HUES48 (cell line): ENCODE data around the gene GPC5.

Source experiments
- H3K27ac ChIP-seq: one replicate; pipeline ENCODE4 v1.7.0; 2013; ENCODE audit warnings: low read depth, low read length, inconsistent platforms
- H3K27me3 ChIP-seq: 2 replicates; pipeline ENCODE4 v1.6.1; 2013; ENCODE audit warnings: mild to moderate bottlenecking, low read length; ENCODE audit not compliant: control insufficient read depth, insufficient read depth
- H3K36me3 ChIP-seq: 2 replicates; pipeline ENCODE4 v1.6.1; 2013; ENCODE audit warnings: low read length; ENCODE audit not compliant: control insufficient read depth, insufficient read depth
- H3K4me1 ChIP-seq: 2 replicates; pipeline ENCODE4 v1.6.1; 2013; ENCODE audit warnings: mild to moderate bottlenecking, low read length; ENCODE audit not compliant: control insufficient read depth, insufficient read depth
- H3K4me3 ChIP-seq: 2 replicates; pipeline ENCODE4 v1.5.1; 2013; ENCODE audit warnings: mild to moderate bottlenecking, low read depth, low read length
- H3K9ac ChIP-seq: 2 replicates; pipeline ENCODE4 v1.6.1; 2013; ENCODE audit warnings: mild to moderate bottlenecking, low read depth, low read length, moderate library complexity
- H3K9me3 ChIP-seq: 2 replicates; pipeline ENCODE4 v1.6.1; 2013; ENCODE audit warnings: low read length; ENCODE audit not compliant: control insufficient read depth, insufficient read depth

The GPC5 gene

DNA sequence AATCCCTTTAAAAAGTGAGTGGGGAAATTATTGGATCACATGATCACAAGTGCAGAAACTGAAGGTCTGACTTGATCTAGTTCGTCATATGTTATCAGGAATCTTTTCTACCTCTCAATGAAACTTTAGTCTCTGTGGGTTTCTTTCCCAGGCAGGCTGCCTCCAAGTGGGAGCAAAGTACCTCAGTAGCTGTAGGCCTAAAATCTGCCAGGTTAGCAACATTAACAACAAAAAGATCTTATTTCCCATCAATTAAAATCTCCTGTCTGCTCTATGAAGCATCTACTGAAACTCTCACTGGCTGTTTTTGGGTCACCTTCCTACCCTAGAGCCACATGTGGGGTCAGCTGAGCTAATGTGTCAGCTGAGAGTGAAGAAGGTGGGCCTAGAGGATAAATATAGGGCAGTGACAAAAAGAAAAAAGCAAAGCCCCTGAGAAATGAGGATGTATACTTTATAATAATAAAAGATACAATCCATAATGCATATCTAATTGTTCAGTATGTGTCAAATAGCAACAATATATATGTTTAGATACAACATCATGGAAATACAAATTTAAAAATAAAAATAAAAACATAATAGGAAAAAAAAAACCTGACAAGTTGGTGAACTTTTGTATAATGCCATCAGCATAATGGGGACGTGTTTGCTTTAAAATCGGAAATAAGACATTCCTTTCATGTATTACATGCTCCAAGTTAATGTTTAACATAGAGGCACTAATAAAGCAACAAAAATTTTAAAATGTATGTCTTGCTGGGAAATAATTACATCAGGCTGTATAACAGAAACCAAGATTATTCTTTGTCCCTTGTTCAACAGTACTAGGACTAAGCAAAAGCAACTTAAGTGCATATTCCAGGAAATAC lies 141.1 kb downstream of the GPC5 start:
- H3K4me1 ChIP-seq: peaks cover 3% of the 10 kb centered on the region; the same call in 1 of the 2 replicates
- H3K27me3 ChIP-seq: no peaks in the 10 kb centered on the region
- no peak overlapping the region for H3K4me3 ChIP-seq
- no peak overlapping the region for H3K9ac ChIP-seq
- no peak overlapping the region for H3K27ac ChIP-seq
- H3K36me3 ChIP-seq: no peaks in the 10 kb centered on the region
- H3K9me3 ChIP-seq: no peaks in the 10 kb centered on the region

DNA sequence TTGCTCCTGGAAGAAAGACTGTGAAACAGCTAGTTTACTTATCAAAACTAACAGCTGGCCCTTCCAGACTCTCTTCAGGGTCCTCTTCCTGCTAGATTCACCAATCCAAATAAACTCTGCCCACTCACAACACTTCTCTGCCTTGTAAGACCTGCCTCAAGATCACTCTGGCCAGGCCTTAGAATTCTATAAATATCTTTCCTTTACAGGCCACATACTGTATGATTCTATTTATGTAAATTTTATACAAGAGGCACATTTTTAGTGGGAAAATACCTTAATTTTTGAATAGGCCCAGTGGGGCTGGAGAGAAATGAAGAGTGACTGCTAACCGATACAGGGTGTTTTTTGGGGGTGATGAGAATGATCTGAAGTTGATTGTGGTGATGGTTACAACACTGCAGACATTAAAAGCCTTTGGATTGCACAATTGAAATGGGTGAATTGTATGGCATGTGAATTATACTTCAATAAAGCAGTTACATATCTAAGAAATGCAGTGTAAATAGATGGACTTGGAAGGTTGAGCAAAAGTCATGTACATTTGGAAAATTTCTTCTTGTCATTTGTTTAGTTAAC lies 141.8 kb downstream of the GPC5 start:
- Histone ChIP-seq H3K27ac (no peak overlapping the region), H3K36me3 (no peaks in the 10 kb centered on the region), H3K9me3 (no peaks in the 10 kb centered on the region), H3K4me3 (no peak overlapping the region), H3K9ac (no peak overlapping the region), H3K4me1 (peaks cover 4% of the 10 kb centered on the region; the same call in 1 of the 2 replicates), H3K27me3 (no peaks in the 10 kb centered on the region)

DNA sequence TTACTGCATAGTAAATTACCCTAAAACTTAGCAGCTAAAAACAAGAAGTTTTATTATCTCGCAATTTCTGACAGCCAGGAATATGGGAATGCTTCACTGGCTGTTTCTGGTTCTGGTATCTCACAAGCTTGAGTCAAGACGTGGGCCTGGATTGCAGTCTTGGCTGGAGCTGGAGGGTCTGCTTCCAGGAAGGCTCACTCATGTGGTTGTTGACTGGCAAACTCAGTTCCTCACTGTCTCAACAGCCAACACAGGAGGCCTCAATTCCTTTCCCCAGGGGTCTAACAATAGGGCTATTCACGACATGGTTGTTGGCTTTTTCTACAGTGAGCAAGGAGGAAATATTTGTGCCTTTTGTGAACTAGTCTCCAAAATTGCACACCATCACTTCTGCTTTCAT lies 146.3 kb downstream of the GPC5 start:
- no peaks in the 10 kb centered on the region for H3K9me3 ChIP-seq
- H3K4me3 ChIP-seq: no peak overlapping the region
- H3K9ac ChIP-seq: no peak overlapping the region
- no peaks in the 10 kb centered on the region for H3K27me3 ChIP-seq
- H3K4me1 ChIP-seq: peaks cover 4% of the 10 kb centered on the region; the same call in 1 of the 2 replicates
- H3K27ac ChIP-seq: no peak overlapping the region
- H3K36me3 ChIP-seq: no peaks in the 10 kb centered on the region

DNA sequence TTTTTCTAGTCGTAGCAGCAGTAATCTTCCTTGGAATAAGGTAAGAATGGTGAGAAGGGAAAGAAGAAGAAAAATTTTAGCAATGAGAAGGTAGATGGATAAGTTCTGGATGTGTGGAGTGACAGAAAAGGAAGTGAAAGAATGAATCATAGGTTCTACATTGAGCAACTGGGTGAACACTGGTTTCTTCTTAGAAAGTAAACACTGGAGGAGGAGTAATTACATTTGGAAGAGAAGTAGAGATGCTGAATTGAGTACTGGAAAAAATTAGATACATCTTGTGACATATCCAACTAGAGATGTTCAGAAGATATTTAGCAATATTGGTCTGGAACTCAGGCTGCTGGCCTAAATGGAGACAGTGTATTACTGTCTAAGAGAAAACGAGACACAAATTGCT lies 148.5 kb downstream of the GPC5 start:
- H3K4me3 ChIP-seq: no peak overlapping the region
- H3K4me1 ChIP-seq: peaks cover 4% of the 10 kb centered on the region; the same call in 1 of the 2 replicates
- no peaks in the 10 kb centered on the region for H3K9me3 ChIP-seq
- no peaks in the 10 kb centered on the region for H3K36me3 ChIP-seq
- H3K9ac ChIP-seq: no peak overlapping the region
- H3K27me3 ChIP-seq: no peaks in the 10 kb centered on the region
- no peak overlapping the region for H3K27ac ChIP-seq

DNA sequence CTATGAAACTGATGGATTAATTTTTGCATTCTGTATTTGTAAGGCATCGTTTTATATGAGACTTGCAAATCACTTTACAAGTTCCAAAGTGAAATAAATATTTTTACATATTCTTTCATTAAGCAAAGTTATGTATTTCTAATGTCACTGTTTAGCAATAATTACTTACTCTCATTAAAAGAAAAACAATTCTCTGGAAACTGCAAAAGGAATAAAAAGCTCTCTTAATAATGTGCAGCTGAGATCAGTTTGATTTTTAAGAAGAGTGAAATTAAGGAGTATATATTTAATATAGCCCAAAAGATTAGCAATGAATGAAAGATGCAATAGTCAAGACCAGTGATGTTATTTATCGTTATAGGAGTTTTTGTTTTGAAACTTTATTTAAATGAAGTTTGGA lies 155.2 kb downstream of the GPC5 start:
- H3K4me3 ChIP-seq: no peak overlapping the region
- H3K9ac ChIP-seq: no peak overlapping the region
- H3K27ac ChIP-seq: no peak overlapping the region
- peaks cover 9% of the 10 kb centered on the region for H3K9me3 ChIP-seq
- H3K27me3 ChIP-seq: no peaks in the 10 kb centered on the region
- no peaks in the 10 kb centered on the region for H3K36me3 ChIP-seq
- no peaks in the 10 kb centered on the region for H3K4me1 ChIP-seq

DNA sequence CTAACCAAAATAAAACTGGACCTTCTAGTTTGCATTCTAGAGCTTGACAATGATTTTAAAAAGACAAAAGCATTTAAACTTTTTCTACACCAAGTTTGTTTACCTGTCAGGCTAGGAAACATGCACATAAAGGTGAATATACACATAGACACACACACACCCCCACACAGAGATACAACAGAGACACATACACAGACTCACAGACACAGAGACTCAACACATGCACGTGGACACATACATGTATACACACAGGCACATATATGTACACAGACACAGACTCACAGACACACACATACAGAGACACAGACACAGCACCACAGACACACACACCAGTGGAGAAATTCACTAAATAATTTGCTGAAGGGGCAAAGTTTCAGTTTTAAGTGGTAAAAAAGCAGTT lies 155.7 kb downstream of the GPC5 start:
- H3K9me3 ChIP-seq: peaks cover 9% of the 10 kb centered on the region
- H3K9ac ChIP-seq: no peak overlapping the region
- H3K4me1 ChIP-seq: no peaks in the 10 kb centered on the region
- H3K27ac ChIP-seq: no peak overlapping the region
- H3K27me3 ChIP-seq: no peaks in the 10 kb centered on the region
- no peak overlapping the region for H3K4me3 ChIP-seq
- no peaks in the 10 kb centered on the region for H3K36me3 ChIP-seq

DNA sequence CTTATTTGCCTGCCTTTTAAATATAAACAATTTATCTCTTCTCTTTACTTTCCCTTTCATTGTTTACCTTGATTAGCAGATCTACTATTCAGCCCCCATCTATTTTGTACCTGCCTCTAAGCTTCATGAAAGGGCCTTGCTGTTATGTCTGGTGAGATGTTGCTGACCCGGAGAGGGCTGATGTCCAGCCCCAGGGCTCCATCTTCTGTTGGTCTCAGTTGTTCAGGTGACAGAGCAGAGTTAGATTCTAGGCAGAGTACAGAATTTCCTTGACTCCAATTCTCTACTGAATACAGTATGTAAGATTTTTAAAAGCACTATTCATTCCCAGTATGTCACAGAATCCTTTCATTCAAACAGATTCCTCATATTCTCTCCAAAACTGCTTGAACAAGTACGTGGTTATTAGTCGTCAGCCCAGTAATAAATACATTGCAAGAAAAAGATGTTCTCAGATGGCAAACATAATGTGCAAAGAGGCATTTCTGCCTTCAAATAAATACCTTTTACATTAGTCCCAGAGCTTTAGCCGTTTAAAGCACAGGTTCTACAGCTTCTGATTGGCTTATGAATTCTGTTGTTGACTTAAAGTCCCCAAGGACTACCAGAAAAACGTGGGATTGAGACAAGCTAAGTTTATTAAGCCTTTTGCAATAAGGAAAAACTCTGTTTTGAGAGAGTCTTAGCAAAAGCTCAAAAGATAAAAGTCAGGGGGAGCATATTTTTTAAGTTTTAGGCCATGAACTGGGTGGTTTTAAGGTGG lies 159.1 kb downstream of the GPC5 start:
- H3K4me1 ChIP-seq: no peaks in the 10 kb centered on the region

DNA sequence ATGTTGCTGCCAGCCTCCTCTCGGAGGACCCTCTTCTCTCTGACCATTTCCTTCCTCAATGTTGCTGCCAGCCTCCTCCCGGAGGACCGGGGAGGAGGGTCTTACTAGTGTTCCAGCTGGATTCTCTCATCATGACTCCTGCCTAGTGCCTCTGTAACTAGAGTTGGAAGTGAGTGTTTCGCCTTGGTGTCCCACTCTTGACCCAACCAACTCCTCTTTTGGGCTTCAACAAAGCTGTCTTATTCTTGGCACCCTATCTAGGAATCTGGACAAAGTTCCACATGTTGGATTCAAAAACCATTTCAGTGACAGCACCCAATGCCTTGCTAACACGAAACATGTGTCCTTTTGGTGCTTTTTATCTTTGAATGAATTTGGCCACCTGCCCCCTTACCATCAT lies 165.4 kb downstream of the GPC5 start:
- H3K4me1 ChIP-seq: no peaks in the 10 kb centered on the region
- H3K4me3 ChIP-seq: no peak overlapping the region

More for the DNA sequence above, 159.1 kb downstream of the GPC5 start:
- peaks cover 9% of the 10 kb centered on the region for H3K9me3 ChIP-seq
- H3K4me3 ChIP-seq: no peak overlapping the region
- H3K9ac ChIP-seq: no peak overlapping the region
- no peaks in the 10 kb centered on the region for H3K27me3 ChIP-seq
- H3K36me3 ChIP-seq: no peaks in the 10 kb centered on the region
- no peak overlapping the region for H3K27ac ChIP-seq

DNA sequence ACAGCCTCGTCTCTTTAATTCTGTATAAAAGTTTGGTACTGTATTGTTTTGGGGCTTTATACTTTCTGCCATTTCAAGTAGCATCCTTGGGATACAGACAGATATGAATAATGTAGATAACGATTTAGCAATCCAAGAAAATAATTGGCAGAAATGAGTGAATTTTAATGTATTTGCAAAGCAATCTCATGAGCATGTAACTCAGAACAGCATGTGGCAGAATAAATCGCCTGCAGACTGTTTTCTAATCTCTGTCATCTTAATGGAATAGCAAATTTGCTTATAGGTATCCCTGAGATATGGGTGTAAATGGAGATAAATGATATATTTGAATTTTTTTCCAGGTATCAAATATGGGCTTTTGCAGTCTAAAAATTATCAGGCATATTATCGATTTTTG lies 166.0 kb downstream of the GPC5 start:
- H3K9me3 ChIP-seq: no peaks in the 10 kb centered on the region
- H3K4me3 ChIP-seq: no peak overlapping the region
- no peak overlapping the region for H3K9ac ChIP-seq
- H3K27ac ChIP-seq: no peak overlapping the region
- no peaks in the 10 kb centered on the region for H3K27me3 ChIP-seq
- H3K36me3 ChIP-seq: no peaks in the 10 kb centered on the region
- H3K4me1 ChIP-seq: no peaks in the 10 kb centered on the region

More for the DNA sequence above, 165.4 kb downstream of the GPC5 start:
- Histone ChIP-seq H3K9ac (no peak overlapping the region), H3K27ac (no peak overlapping the region), H3K27me3 (no peaks in the 10 kb centered on the region), H3K36me3 (no peaks in the 10 kb centered on the region), H3K9me3 (no peaks in the 10 kb centered on the region)

DNA sequence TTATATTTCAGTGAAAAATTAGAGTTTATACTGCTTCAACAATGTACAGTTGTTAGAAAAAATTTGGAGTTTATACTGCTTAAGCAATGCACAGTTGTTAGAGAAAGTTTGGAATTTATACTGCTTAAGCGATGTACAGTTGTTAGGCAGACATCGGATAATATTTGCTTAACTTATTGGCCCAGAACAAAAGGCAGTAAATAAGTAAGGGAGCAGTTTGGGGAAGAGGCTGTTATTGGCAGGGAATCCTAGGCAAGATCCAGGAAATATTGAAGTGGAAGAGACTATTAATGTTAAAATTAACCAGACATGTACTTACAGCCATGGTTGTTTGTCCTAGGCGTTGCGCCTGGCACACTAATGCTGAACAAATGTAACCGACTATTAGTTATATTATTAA lies 166.9 kb downstream of the GPC5 start:
- Histone ChIP-seq H3K9me3 (no peaks in the 10 kb centered on the region), H3K4me1 (no peaks in the 10 kb centered on the region), H3K27ac (no peak overlapping the region), H3K4me3 (no peak overlapping the region), H3K27me3 (no peaks in the 10 kb centered on the region), H3K9ac (no peak overlapping the region), H3K36me3 (no peaks in the 10 kb centered on the region)
